ENCODE measurements around the gene PLPPR5. TPM values are rescaled to one million over a fixed set of nuclear protein-coding genes. Genes with fewer than 3 reads are reported as not detected.
"Not testable (repeated sequence)": the region's sequence is repeated elsewhere in the genome, so short reads cannot be mapped to it uniquely, and the experiment has no call there.

PLPPR5 gene
- total RNA-seq, 1 experiment from 2014 or later = 5.6 TPM

- in situ Hi-C loops (cut with HindIII; ENCODE audit: low pct_unique_long_range_greater_than_20kb, low sequenced_read_pairs) = no loop called here
- DNase-seq (ENCODE audit: low read depth) = no peak
Measured at GRCh38 chr1:98887507-98887906, 117.2 kb downstream of the PLPPR5 start.

- no peak for DNase-seq (ENCODE audit: low read depth)
- in situ Hi-C loops (cut with HindIII; ENCODE audit: low pct_unique_long_range_greater_than_20kb, low sequenced_read_pairs) = no loop called here
Measured at GRCh38 chr1:98884864-98885263, 119.8 kb downstream of the PLPPR5 start.

GRCh38 chr1:98881901-98882300 is 122.8 kb downstream of the PLPPR5 start:
- no peak for DNase-seq (ENCODE audit: low read depth)
- in situ Hi-C loops (cut with HindIII; ENCODE audit: low pct_unique_long_range_greater_than_20kb, low sequenced_read_pairs) = no loop called here

GRCh38 chr1:98881234-98881633 is 123.4 kb downstream of the PLPPR5 start:
- DNase-seq (ENCODE audit: low read depth) = not testable (repeated sequence)

GRCh38 chr1:98874828-98875227 is 129.8 kb downstream of the PLPPR5 start:
- DNase-seq (ENCODE audit: low read depth) = no peak
- in situ Hi-C loops (cut with HindIII; ENCODE audit: low pct_unique_long_range_greater_than_20kb, low sequenced_read_pairs) = no loop called here

More at GRCh38 chr1:98881234-98881633, 123.4 kb downstream of the PLPPR5 start:
- in situ Hi-C loops (cut with HindIII; ENCODE audit: low pct_unique_long_range_greater_than_20kb, low sequenced_read_pairs) = not testable (repeated sequence)

- in situ Hi-C loops (cut with HindIII; ENCODE audit: low pct_unique_long_range_greater_than_20kb, low sequenced_read_pairs) = no loop called here
- no peak for DNase-seq (ENCODE audit: low read depth)
Measured at GRCh38 chr1:98870959-98871903, 133.4 kb downstream of the PLPPR5 start.

GRCh38 chr1:98865796-98866195 is 138.9 kb downstream of the PLPPR5 start:
- no peak for DNase-seq (ENCODE audit: low read depth)
- in situ Hi-C loops (cut with HindIII; ENCODE audit: low pct_unique_long_range_greater_than_20kb, low sequenced_read_pairs) = no loop called here

GRCh38 chr1:98860329-98860728 is 144.3 kb downstream of the PLPPR5 start:
- in situ Hi-C loops (cut with HindIII; ENCODE audit: low pct_unique_long_range_greater_than_20kb, low sequenced_read_pairs) = no loop called here
- DNase-seq (ENCODE audit: low read depth) = no peak

GRCh38 chr1:98854137-98854536 is 150.5 kb downstream of the PLPPR5 start:
- in situ Hi-C loops (cut with HindIII; ENCODE audit: low pct_unique_long_range_greater_than_20kb, low sequenced_read_pairs) = no loop called here
- DNase-seq (ENCODE audit: low read depth) = no peak

- no peak for DNase-seq (ENCODE audit: low read depth)
- in situ Hi-C loops (cut with HindIII; ENCODE audit: low pct_unique_long_range_greater_than_20kb, low sequenced_read_pairs) = no loop called here
Measured at GRCh38 chr1:98849969-98850636, 154.6 kb downstream of the PLPPR5 start.

- in situ Hi-C loops (cut with HindIII; ENCODE audit: low pct_unique_long_range_greater_than_20kb, low sequenced_read_pairs) = no loop called here
- DNase-seq (ENCODE audit: low read depth) = no peak
Measured at GRCh38 chr1:98842241-98842640, 162.4 kb downstream of the PLPPR5 start.
